Liver (tissue), 9 donors: ENCODE measurements around the gene IPO5. TPM values are rescaled to one million over a fixed set of nuclear protein-coding genes. Genes with fewer than 3 reads are reported as not detected.

Experiments
- DNase-seq: peaks from one replicate; pipeline ENCODE4 v3.0.0-alpha.2; 2017; ENCODE audit warnings: low spot score
- H3K27ac ChIP-seq, 2 donors: one replicate each; pipeline ENCODE4 v1.7.0; 2013; ENCODE audit warnings: inconsistent platforms in 2 of 2, low read length in 2 of 2, control low read depth in 1 of 2, low read depth in 1 of 2, mild to moderate bottlenecking in 1 of 2
- H3K27me3 ChIP-seq, 4 donors: one replicate each; pipeline versions ENCODE4 v1.6.1 to v1.7.0; 2013; ENCODE audit warnings: low read length in 3 of 4, inconsistent platforms in 1 of 4, mild to moderate bottlenecking in 1 of 4, moderate library complexity in 1 of 4; ENCODE audit not compliant: control insufficient read depth in 4 of 4, insufficient read depth in 4 of 4
- H3K36me3 ChIP-seq, 4 donors: one replicate each; pipeline versions ENCODE4 v1.6.1 to v1.7.0; 2013; ENCODE audit warnings: low read length in 3 of 4, mild to moderate bottlenecking in 3 of 4, low read depth in 1 of 4, moderate library complexity in 1 of 4; ENCODE audit not compliant: control insufficient read depth in 4 of 4, insufficient read depth in 3 of 4
- H3K4me1 ChIP-seq, 4 donors: one replicate each; pipeline versions ENCODE4 v1.6.1 to v1.7.0; 2013; ENCODE audit warnings: low read length in 3 of 4, mild to moderate bottlenecking in 3 of 4, moderate library complexity in 1 of 4; ENCODE audit not compliant: control insufficient read depth in 4 of 4, insufficient read depth in 4 of 4
- H3K4me3 ChIP-seq, 3 donors: one replicate each; pipeline versions ENCODE4 v1.6.1 to v1.7.0; 2013; ENCODE audit warnings: low read length in 3 of 3, control low read depth in 1 of 3, low read depth in 1 of 3, mild to moderate bottlenecking in 1 of 3
- H3K9ac ChIP-seq, 2 donors: one replicate each; pipeline ENCODE4 v1.7.0; 2013; ENCODE audit warnings: low read length in 2 of 2, mild to moderate bottlenecking in 2 of 2, moderate library complexity in 2 of 2, control low read depth in 1 of 2, low read depth in 1 of 2
- H3K9me3 ChIP-seq, 4 donors: one replicate each; pipeline versions ENCODE4 v1.6.1 to v1.7.0; 2013; ENCODE audit warnings: low read length in 3 of 4; ENCODE audit not compliant: control insufficient read depth in 4 of 4
- ATF3 ChIP-seq: IDR thresholded peaks from 2 replicates; pipeline ENCODE4 v1.6.1; 2016; ENCODE audit warnings: antibody characterized with exemption
- CTCF ChIP-seq: fragments of 150-350 bp; IDR thresholded peaks from 2 replicates; pipeline ENCODE4 v1.5.1; 2017; ENCODE audit warnings: improper control_type of control experiment, low read depth, low read length; ENCODE audit not compliant: missing input control
- EGR1 ChIP-seq, 2 donors: IDR thresholded peaks; 2 replicates each; pipeline ENCODE4 v1.6.1; 2016 to 2018; ENCODE audit warnings: antibody characterized with exemption in 2 of 2, low read depth in 2 of 2
- FOXA1 ChIP-seq: IDR thresholded peaks from 2 replicates; pipeline ENCODE4 v1.6.1; 2016; ENCODE audit warnings: antibody characterized with exemption
- FOXA2 ChIP-seq: IDR thresholded peaks from 2 replicates; pipeline ENCODE4 v1.6.1; 2016; ENCODE audit warnings: antibody characterized with exemption
- GABPA ChIP-seq, 2 donors: IDR thresholded peaks in 1 of 2; conservative IDR thresholded peaks in 1 of 2; 2 replicates each; pipeline ENCODE4 v1.6.1; 2016; ENCODE audit warnings: antibody characterized with exemption in 2 of 2, mild to moderate bottlenecking in 1 of 2, moderate library complexity in 1 of 2
- HNF4A ChIP-seq, 2 donors: conservative IDR thresholded peaks; 2 replicates each; pipeline ENCODE4 v1.6.1; 2016; ENCODE audit warnings: antibody characterized with exemption in 2 of 2, mild to moderate bottlenecking in 2 of 2
- HNF4G ChIP-seq: IDR thresholded peaks from 2 replicates; pipeline ENCODE4 v1.6.1; 2016; ENCODE audit warnings: antibody characterized with exemption
- JUND ChIP-seq, 2 donors: IDR thresholded peaks; 2 replicates each; pipeline ENCODE4 v1.6.1; 2016; ENCODE audit warnings: antibody characterized with exemption in 2 of 2
- MAX ChIP-seq: IDR thresholded peaks from 2 replicates; pipeline ENCODE4 v1.6.1; 2016; ENCODE audit warnings: antibody characterized with exemption
- RXRA ChIP-seq, 2 donors: IDR thresholded peaks; 2 replicates each; pipeline ENCODE4 v1.6.1; 2017 to 2018; ENCODE audit warnings: antibody characterized with exemption in 2 of 2, mild to moderate bottlenecking in 1 of 2
- SP1 ChIP-seq: IDR thresholded peaks from 2 replicates; pipeline ENCODE4 v1.6.1; 2018; ENCODE audit warnings: antibody characterized with exemption, mild to moderate bottlenecking
- ZBTB33 ChIP-seq: IDR thresholded peaks from 2 replicates; pipeline ENCODE4 v1.6.1; 2016; ENCODE audit warnings: antibody characterized with exemption
- WGBS: extraction: QIAGEN DNeasy Blood & Tissue Kit; methylation state at CpG from one replicate; pipeline ENCODE4 v1.1.7; 2013; 5-methylcytosine and 5-hydroxymethylcytosine counted together
- polyA plus RNA-seq, 2 donors: library from polyadenylated mRNA; stranded (reverse) in 1 of 2; unstranded in 1 of 2; fragments of 200-250 nt in 1 of 2; fragments of >200 nt in 1 of 2; fragmentation: Nextera tagmentation in 1 of 2; extraction: Ambion mirVana in 1 of 2; gene quantifications; one replicate each; pipeline versions ENCODE4 v1.2.1 to v1.2.3, GENCODE V29; 2013 to 2015
- total RNA-seq, 2 donors: library from RNA; depleted of rRNA; stranded (reverse); fragments of >200 nt; gene quantifications; one replicate each; pipeline ENCODE4 v1.2.3, GENCODE V29; 2014
- TF ChIP-seq, protein P1 (sequence below): IDR thresholded peaks from 2 replicates; pipeline ENCODE4 v1.6.1; 2016; ENCODE audit warnings: antibody characterized with exemption, mild to moderate bottlenecking
- donor health status: healthy.
- donor health status: healthy.
- donor health status: healthy.
- donor health status: healthy.
- donor health status: healthy.

The IPO5 gene
- total and polyA plus RNA-seq, 4 donors: 19.2 to 92.8 (median 46.6) TPM

GRCh38 chr13:98060282-98060681 lies 106.8 kb downstream of the IPO5 start (continued):
- no peak for TF ChIP-seq ATF3

- H3K4me1 ChIP-seq: no peaks in the 10 kb centered on the region
- H3K36me3 ChIP-seq: no peaks in the 10 kb centered on the region
- H3K9me3 ChIP-seq: no peaks in the 10 kb centered on the region
- TF ChIP-seq SP1: no peak
- TF ChIP-seq FOXA2: no peak
- no peak for TF ChIP-seq HNF4G
- TF ChIP-seq FOXA1: no peak
- TF ChIP-seq EGR1 (IDR thresholded peaks at IDR 0.05; ENCODE audit: low read depth in 2 of 2): no peak
- TF ChIP-seq GABPA (IDR thresholded peaks at IDR 0.05 in 1 of 2, conservative IDR thresholded peaks at IDR 0.05 in 1 of 2): no peak
- TF ChIP-seq, protein P1, sequence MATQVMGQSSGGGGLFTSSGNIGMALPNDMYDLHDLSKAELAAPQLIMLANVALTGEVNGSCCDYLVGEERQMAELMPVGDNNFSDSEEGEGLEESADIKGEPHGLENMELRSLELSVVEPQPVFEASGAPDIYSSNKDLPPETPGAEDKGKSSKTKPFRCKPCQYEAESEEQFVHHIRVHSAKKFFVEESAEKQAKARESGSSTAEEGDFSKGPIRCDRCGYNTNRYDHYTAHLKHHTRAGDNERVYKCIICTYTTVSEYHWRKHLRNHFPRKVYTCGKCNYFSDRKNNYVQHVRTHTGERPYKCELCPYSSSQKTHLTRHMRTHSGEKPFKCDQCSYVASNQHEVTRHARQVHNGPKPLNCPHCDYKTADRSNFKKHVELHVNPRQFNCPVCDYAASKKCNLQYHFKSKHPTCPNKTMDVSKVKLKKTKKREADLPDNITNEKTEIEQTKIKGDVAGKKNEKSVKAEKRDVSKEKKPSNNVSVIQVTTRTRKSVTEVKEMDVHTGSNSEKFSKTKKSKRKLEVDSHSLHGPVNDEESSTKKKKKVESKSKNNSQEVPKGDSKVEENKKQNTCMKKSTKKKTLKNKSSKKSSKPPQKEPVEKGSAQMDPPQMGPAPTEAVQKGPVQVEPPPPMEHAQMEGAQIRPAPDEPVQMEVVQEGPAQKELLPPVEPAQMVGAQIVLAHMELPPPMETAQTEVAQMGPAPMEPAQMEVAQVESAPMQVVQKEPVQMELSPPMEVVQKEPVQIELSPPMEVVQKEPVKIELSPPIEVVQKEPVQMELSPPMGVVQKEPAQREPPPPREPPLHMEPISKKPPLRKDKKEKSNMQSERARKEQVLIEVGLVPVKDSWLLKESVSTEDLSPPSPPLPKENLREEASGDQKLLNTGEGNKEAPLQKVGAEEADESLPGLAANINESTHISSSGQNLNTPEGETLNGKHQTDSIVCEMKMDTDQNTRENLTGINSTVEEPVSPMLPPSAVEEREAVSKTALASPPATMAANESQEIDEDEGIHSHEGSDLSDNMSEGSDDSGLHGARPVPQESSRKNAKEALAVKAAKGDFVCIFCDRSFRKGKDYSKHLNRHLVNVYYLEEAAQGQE: no peak
- no peak for TF ChIP-seq RXRA (IDR thresholded peaks at IDR 0.05)
- TF ChIP-seq HNF4A (conservative IDR thresholded peaks at IDR 0.05): no peak
- TF ChIP-seq MAX: no peak
- no peak for TF ChIP-seq ZBTB33
- no peak for TF ChIP-seq JUND (IDR thresholded peaks at IDR 0.05)
- TF ChIP-seq CTCF: no peak
- no peak for TF ChIP-seq ATF3
- no peak overlapping the region for H3K9ac ChIP-seq
- no peak for DNase-seq
- 84% methylated on average over 1 of the region's 1 CpG for WGBS
- no peaks in the 10 kb centered on the region for H3K27me3 ChIP-seq
- no peak overlapping the region for H3K4me3 ChIP-seq
- no peak overlapping the region for H3K27ac ChIP-seq
These were observed 112.0 kb downstream of the IPO5 start for GRCh38 chr13:98065468-98065867.
